Mucosa of stomach (tissue), 1 donor: Measurements from ENCODE around the gene ART4.

ENCODE experiments used
- H3K27me3 ChIP-seq: one replicate; pipeline ENCODE4 v1.7.0; 2013; ENCODE audit warnings: mild to moderate bottlenecking, low read length; ENCODE audit not compliant: control insufficient read depth, insufficient read depth
- H3K36me3 ChIP-seq: one replicate; pipeline ENCODE4 v1.7.0; 2013; ENCODE audit warnings: low read length; ENCODE audit not compliant: control insufficient read depth, insufficient read depth
- H3K4me1 ChIP-seq: one replicate; pipeline ENCODE4 v1.7.0; 2013; ENCODE audit warnings: mild to moderate bottlenecking, low read length; ENCODE audit not compliant: control insufficient read depth, insufficient read depth
- H3K4me3 ChIP-seq: one replicate; pipeline ENCODE4 v1.7.0; 2013; ENCODE audit warnings: low read length
- H3K9ac ChIP-seq: one replicate; pipeline ENCODE4 v1.7.0; 2013; ENCODE audit warnings: mild to moderate bottlenecking, low read length, moderate library complexity
- H3K9me3 ChIP-seq: one replicate; pipeline ENCODE4 v1.7.0; 2013; ENCODE audit warnings: mild to moderate bottlenecking, low read length, moderate library complexity; ENCODE audit not compliant: control insufficient read depth
- donor health status: Pancreatic carcinoma.

The ART4 gene

GRCh38 chr12:14828892-14829291, 14.4 kb downstream of the ART4 start:
- Histone ChIP-seq H3K9me3 (no peaks in the 10 kb centered on the region), H3K9ac (no peak overlapping the region), H3K4me1 (no peaks in the 10 kb centered on the region), H3K36me3 (no peaks in the 10 kb centered on the region), H3K27me3 (no peaks in the 10 kb centered on the region), H3K4me3 (no peak overlapping the region)

- Histone ChIP-seq H3K9me3 (no peaks in the 10 kb centered on the region), H3K4me3 (no peak overlapping the region), H3K9ac (no peak overlapping the region), H3K4me1 (no peaks in the 10 kb centered on the region), H3K36me3 (no peaks in the 10 kb centered on the region), H3K27me3 (no peaks in the 10 kb centered on the region)
These were observed 16.3 kb downstream of the ART4 start for GRCh38 chr12:14827043-14827442.

- Histone ChIP-seq H3K4me3 (no peak overlapping the region), H3K27me3 (no peaks in the 10 kb centered on the region), H3K9me3 (no peaks in the 10 kb centered on the region), H3K36me3 (no peaks in the 10 kb centered on the region), H3K4me1 (no peaks in the 10 kb centered on the region), H3K9ac (no peak overlapping the region)
These were observed 16.8 kb downstream of the ART4 start for GRCh38 chr12:14826491-14826890.

- no peaks in the 10 kb centered on the region for H3K4me1 ChIP-seq
- no peaks in the 10 kb centered on the region for H3K27me3 ChIP-seq
- no peak overlapping the region for H3K4me3 ChIP-seq
- H3K9ac ChIP-seq = no peak overlapping the region
- no peaks in the 10 kb centered on the region for H3K9me3 ChIP-seq
- no peaks in the 10 kb centered on the region for H3K36me3 ChIP-seq
These were observed 18.1 kb downstream of the ART4 start for GRCh38 chr12:14825256-14825655.

GRCh38 chr12:14824012-14824634, 19.2 kb downstream of the ART4 start:
- Histone ChIP-seq H3K9ac (no peak overlapping the region), H3K27me3 (no peaks in the 10 kb centered on the region), H3K36me3 (no peaks in the 10 kb centered on the region), H3K9me3 (no peaks in the 10 kb centered on the region), H3K4me1 (no peaks in the 10 kb centered on the region), H3K4me3 (no peak overlapping the region)

GRCh38 chr12:14814014-14814413, 29.3 kb downstream of the ART4 start, which contains the start of gene SMCO3:
Gene SMCO3 (minus strand): TSS chr12:14814182. CDS start chr12:14806680, 7,502 bp downstream.
- H3K36me3 ChIP-seq = no peaks in the 10 kb centered on the region
- no peaks in the 10 kb centered on the region for H3K27me3 ChIP-seq
- no peak within 1 kb of the TSS for H3K9ac ChIP-seq
- H3K4me1 ChIP-seq = no peaks in the 10 kb centered on the region
- no peaks in the 10 kb centered on the region for H3K9me3 ChIP-seq
- no peak within 1 kb of the TSS for H3K4me3 ChIP-seq

- no peaks in the 10 kb centered on the region for H3K9me3 ChIP-seq
These were observed 31.8 kb downstream of the ART4 start for GRCh38 chr12:14811486-14811885.

GRCh38 chr12:14810953-14811483, 32.3 kb downstream of the ART4 start:
- Histone ChIP-seq H3K4me1 (no peaks in the 10 kb centered on the region), H3K9ac (no peak overlapping the region), H3K9me3 (no peaks in the 10 kb centered on the region), H3K36me3 (no peaks in the 10 kb centered on the region), H3K27me3 (no peaks in the 10 kb centered on the region), H3K4me3 (no peak overlapping the region)

More at GRCh38 chr12:14811486-14811885, 31.8 kb downstream of the ART4 start:
- no peaks in the 10 kb centered on the region for H3K4me1 ChIP-seq
- no peaks in the 10 kb centered on the region for H3K27me3 ChIP-seq
- no peaks in the 10 kb centered on the region for H3K36me3 ChIP-seq
- H3K9ac ChIP-seq = no peak overlapping the region
- no peak overlapping the region for H3K4me3 ChIP-seq

- Histone ChIP-seq H3K36me3 (no peaks in the 10 kb centered on the region), H3K27me3 (no peaks in the 10 kb centered on the region), H3K4me3 (no peak overlapping the region), H3K9me3 (no peaks in the 10 kb centered on the region), H3K9ac (no peak overlapping the region), H3K4me1 (no peaks in the 10 kb centered on the region)
These were observed 33.0 kb downstream of the ART4 start for GRCh38 chr12:14810167-14810952.

GRCh38 chr12:14803830-14804160, 39.5 kb downstream of the ART4 start:
- Histone ChIP-seq H3K27me3 (no peaks in the 10 kb centered on the region), H3K4me3 (peak overlapping the region; percentile 47), H3K9ac (peak overlapping the region; percentile 54), H3K36me3 (no peaks in the 10 kb centered on the region), H3K9me3 (no peaks in the 10 kb centered on the region), H3K4me1 (no peaks in the 10 kb centered on the region)

- H3K9ac ChIP-seq = peak within 1 kb of the TSS; percentile 84
- H3K4me3 ChIP-seq = peak within 1 kb of the TSS; percentile 53
- no peaks in the 10 kb centered on the region for H3K9me3 ChIP-seq
- H3K4me1 ChIP-seq = no peaks in the 10 kb centered on the region
- H3K27me3 ChIP-seq = no peaks in the 10 kb centered on the region
- no peaks in the 10 kb centered on the region for H3K36me3 ChIP-seq
These were observed 40.1 kb downstream of the ART4 start, which contains the start of the genes C12orf60 and WBP11 for GRCh38 chr12:14803011-14803829. Gene C12orf60 (plus strand): TSS chr12:14803670. CDS start chr12:14822936, 19,266 bp downstream. Gene WBP11 (minus strand): TSS chr12:14803478. CDS start chr12:14801383, 2,095 bp downstream.

- Histone ChIP-seq H3K4me3 (peak overlapping the region; percentile 53), H3K4me1 (no peaks in the 10 kb centered on the region)
These were observed 40.7 kb downstream of the ART4 start for GRCh38 chr12:14802721-14803010.

More at GRCh38 chr12:14802721-14803010, 40.7 kb downstream of the ART4 start:
- no peaks in the 10 kb centered on the region for H3K9me3 ChIP-seq
- H3K36me3 ChIP-seq = no peaks in the 10 kb centered on the region
- H3K27me3 ChIP-seq = no peaks in the 10 kb centered on the region
- H3K9ac ChIP-seq = peak overlapping the region; percentile 84
